A549 (cell line): ENCODE data around the gene RPL28. TPM values are rescaled to one million over a fixed set of nuclear protein-coding genes. Genes with fewer than 3 reads are reported as not detected.

Experiments
- ATAC-seq, 2 experiments: fragments of 200-7000 bp in 1 of 2; fragments of >200 bp in 1 of 2; cut with Nextera tagmentation in 1 of 2; cut with Tn5 transposase in 1 of 2; 3 replicates each; pipeline versions ENCODE4 v1.8.0 to v1.9.1; 2018 to 2020; ENCODE audit warnings: mild to moderate bottlenecking in 1 of 2, moderate library complexity in 1 of 2
- CTCF ChIA-PET: fragments of 300-600 bp; sonication (Branson Sonifier 250); formaldehyde crosslinking; extraction: SDS; loops from one replicate; lab custom pipeline; 2021; ENCODE audit warnings: antibody characterized with exemption, inconsistent platforms; lab: Yijun Ruan, JAX
- POLR2A ChIA-PET: fragments of 350-600 bp; formaldehyde crosslinking; extraction: SDS; loops from one replicate; lab custom pipeline; 2021; ENCODE audit warnings: antibody characterized with exemption, inconsistent platforms; lab: Yijun Ruan, JAX
- DNase-seq, 2 experiments: peaks; one replicate each; pipeline versions ENCODE4 v3.0.0 to v3.0.0-alpha.2; 2011 to 2016; ENCODE audit warnings: low read depth in 1 of 2, low spot score in 1 of 2
- FAIRE-seq: peaks from 2 replicates; lab custom pipeline; 2011; peaks lifted over from hg19 to GRCh38; lab: Jason Lieb, UNC
- H3K27ac ChIP-seq, 2 experiments: fragments of >200 bp; sonication (Bioruptor Twin); formaldehyde crosslinking; 3 replicates each; pipeline ENCODE4 v1.5.1; 2016 to 2017
- H3K4me1 ChIP-seq: fragments of >200 bp; sonication (Bioruptor Twin); formaldehyde crosslinking; 3 replicates; pipeline ENCODE4 v1.6.1; 2016
- H3K4me2 ChIP-seq: fragments of >200 bp; sonication (Bioruptor Twin); formaldehyde crosslinking; 3 replicates; pipeline ENCODE4 v1.6.1; 2016
- H3K4me3 ChIP-seq: fragments of >200 bp; sonication (Bioruptor Twin); formaldehyde crosslinking; 3 replicates; pipeline ENCODE4 v1.5.1; 2016
- H3K9me3 ChIP-seq: fragments of >200 bp; sonication (Bioruptor Twin); formaldehyde crosslinking; 3 replicates; pipeline ENCODE4 v1.6.1; 2016
- BHLHE40 ChIP-seq: IDR thresholded peaks from 2 replicates; pipeline ENCODE4 v1.6.1; 2012; ENCODE audit warnings: low read depth, low read length, inconsistent platforms
- CBX8 ChIP-seq: fragments of 200-600 bp; sonication (generic); IDR thresholded peaks from 2 replicates; pipeline ENCODE4 v1.6.1; 2016
- CHD4 ChIP-seq: fragments of 200-600 bp; sonication (generic); IDR thresholded peaks from 2 replicates; pipeline ENCODE4 v1.6.1; 2016; ENCODE audit warnings: antibody characterized with exemption, mild to moderate bottlenecking, borderline replicate concordance
- E2F6 ChIP-seq: IDR thresholded peaks from 2 replicates; pipeline ENCODE4 v1.6.1; 2012; ENCODE audit warnings: low read depth, borderline replicate concordance
- EHMT2 ChIP-seq: fragments of 200-600 bp; sonication (generic); IDR thresholded peaks from 2 replicates; pipeline ENCODE4 v1.6.1; 2016; ENCODE audit warnings: antibody characterized with exemption, low read depth, mild to moderate bottlenecking, moderate library complexity
- EP300 ChIP-seq, 2 experiments: fragments of >200 bp; sonication (Bioruptor Twin); formaldehyde crosslinking; IDR thresholded peaks; 2 replicates in 1 of 2; 3 replicates in 1 of 2; pipeline ENCODE4 v1.6.1; 2016 to 2017
- FOXS1 ChIP-seq: fragments of 250-450 bp; sonication (Bioruptor Pico); IDR thresholded peaks from 2 replicates; pipeline ENCODE4 v1.5.0; 2020; ENCODE audit warnings: mild to moderate bottlenecking, moderate library complexity
- HDAC2 ChIP-seq: fragments of 200-600 bp; sonication (generic); IDR thresholded peaks from 2 replicates; pipeline ENCODE4 v1.6.1; 2016
- HOXA7 ChIP-seq: fragments of 250-450 bp; sonication (Bioruptor Pico); IDR thresholded peaks from 2 replicates; pipeline ENCODE4 v1.5.0; 2020; ENCODE audit warnings: mild to moderate bottlenecking, moderate library complexity
- JUN ChIP-seq, 2 experiments: fragments of >200 bp; sonication (Bioruptor Twin); formaldehyde crosslinking; IDR thresholded peaks; 2 replicates in 1 of 2; 3 replicates in 1 of 2; pipeline ENCODE4 v1.6.1; 2016 to 2017
- KDM5A ChIP-seq: fragments of 200-600 bp; sonication (generic); IDR thresholded peaks from 2 replicates; pipeline ENCODE4 v1.6.1; 2016; ENCODE audit warnings: antibody characterized with exemption, mild to moderate bottlenecking
- MAFK ChIP-seq: fragments of 450-650 bp; IDR thresholded peaks from 2 replicates; pipeline ENCODE4 v1.6.1; 2014; ENCODE audit not compliant: partially characterized antibody
- MAZ ChIP-seq: fragments of 150-350 bp; IDR thresholded peaks from 2 replicates; pipeline ENCODE4 v1.6.1; 2014; ENCODE audit warnings: antibody characterized with exemption, low read depth, low read length, borderline replicate concordance
- PHF8 ChIP-seq: fragments of 200-600 bp; sonication (generic); IDR thresholded peaks from 2 replicates; pipeline ENCODE4 v1.6.1; 2016; ENCODE audit warnings: low read depth, mild to moderate bottlenecking, antibody characterized with exemption, moderate library complexity, borderline replicate concordance
- POLR2AphosphoS2 ChIP-seq: conservative IDR thresholded peaks from 2 replicates; pipeline ENCODE4 v1.6.1; 2012; ENCODE audit warnings: low read length, improper control_type of control experiment, inconsistent platforms
- RARB ChIP-seq: fragments of 250-450 bp; sonication (Bioruptor Pico); IDR thresholded peaks from 2 replicates; pipeline ENCODE4 v1.8.0; 2021; ENCODE audit warnings: mild to moderate bottlenecking, moderate library complexity
- TFCP2L1 ChIP-seq: fragments of 250-450 bp; sonication (Bioruptor Pico); IDR thresholded peaks from 2 replicates; pipeline ENCODE4 v1.5.0; 2021; ENCODE audit warnings: mild to moderate bottlenecking
- ZC3H11A ChIP-seq: fragments of 450-650 bp; IDR thresholded peaks from 2 replicates; pipeline ENCODE4 v1.6.1; 2014; ENCODE audit warnings: antibody characterized with exemption, mild to moderate bottlenecking
- WGBS: methylation state at CpG from one replicate; pipeline ENCODE4 v1.1.6; 2017; ENCODE audit errors: missing lambda C conversion rate; 5-methylcytosine and 5-hydroxymethylcytosine counted together
- polyA plus RNA-seq, 4 experiments: library from polyadenylated mRNA; depleted of rRNA in 3 of 4; stranded (reverse); fragments of >200 nt; fragmentation: RNase III in 1 of 4; extraction: RNeasy Plus Mini Kit Qiagen cat#74134 plus additional on column Dnase treatment in 1 of 4; gene quantifications; 2 replicates in 3 of 4; 3 replicates in 1 of 4; pipeline ENCODE4 v1.2.3, GENCODE V29; 2011 to 2017
- TF ChIP-seq, protein P1 (sequence below): fragments of 200-600 bp; sonication (generic); IDR thresholded peaks from 2 replicates; pipeline ENCODE4 v1.6.1; 2016; ENCODE audit warnings: antibody characterized with exemption, mild to moderate bottlenecking, moderate library complexity

The RPL28 gene
- polyA plus RNA-seq, 2 of the 4 experiments (the other 2 are of a cell fraction) = 329 to 2,037 TPM

- TF ChIP-seq, protein P1, sequence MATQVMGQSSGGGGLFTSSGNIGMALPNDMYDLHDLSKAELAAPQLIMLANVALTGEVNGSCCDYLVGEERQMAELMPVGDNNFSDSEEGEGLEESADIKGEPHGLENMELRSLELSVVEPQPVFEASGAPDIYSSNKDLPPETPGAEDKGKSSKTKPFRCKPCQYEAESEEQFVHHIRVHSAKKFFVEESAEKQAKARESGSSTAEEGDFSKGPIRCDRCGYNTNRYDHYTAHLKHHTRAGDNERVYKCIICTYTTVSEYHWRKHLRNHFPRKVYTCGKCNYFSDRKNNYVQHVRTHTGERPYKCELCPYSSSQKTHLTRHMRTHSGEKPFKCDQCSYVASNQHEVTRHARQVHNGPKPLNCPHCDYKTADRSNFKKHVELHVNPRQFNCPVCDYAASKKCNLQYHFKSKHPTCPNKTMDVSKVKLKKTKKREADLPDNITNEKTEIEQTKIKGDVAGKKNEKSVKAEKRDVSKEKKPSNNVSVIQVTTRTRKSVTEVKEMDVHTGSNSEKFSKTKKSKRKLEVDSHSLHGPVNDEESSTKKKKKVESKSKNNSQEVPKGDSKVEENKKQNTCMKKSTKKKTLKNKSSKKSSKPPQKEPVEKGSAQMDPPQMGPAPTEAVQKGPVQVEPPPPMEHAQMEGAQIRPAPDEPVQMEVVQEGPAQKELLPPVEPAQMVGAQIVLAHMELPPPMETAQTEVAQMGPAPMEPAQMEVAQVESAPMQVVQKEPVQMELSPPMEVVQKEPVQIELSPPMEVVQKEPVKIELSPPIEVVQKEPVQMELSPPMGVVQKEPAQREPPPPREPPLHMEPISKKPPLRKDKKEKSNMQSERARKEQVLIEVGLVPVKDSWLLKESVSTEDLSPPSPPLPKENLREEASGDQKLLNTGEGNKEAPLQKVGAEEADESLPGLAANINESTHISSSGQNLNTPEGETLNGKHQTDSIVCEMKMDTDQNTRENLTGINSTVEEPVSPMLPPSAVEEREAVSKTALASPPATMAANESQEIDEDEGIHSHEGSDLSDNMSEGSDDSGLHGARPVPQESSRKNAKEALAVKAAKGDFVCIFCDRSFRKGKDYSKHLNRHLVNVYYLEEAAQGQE = peak; percentile 98
- TF ChIP-seq MAFK (no peak), POLR2AphosphoS2 (no peak), EP300 (IDR thresholded peaks at IDR 0.05) (no peak)
Observed at GRCh38 chr19:55437410-55437809, 51.7 kb downstream of the RPL28 start (continued).

DNA sequence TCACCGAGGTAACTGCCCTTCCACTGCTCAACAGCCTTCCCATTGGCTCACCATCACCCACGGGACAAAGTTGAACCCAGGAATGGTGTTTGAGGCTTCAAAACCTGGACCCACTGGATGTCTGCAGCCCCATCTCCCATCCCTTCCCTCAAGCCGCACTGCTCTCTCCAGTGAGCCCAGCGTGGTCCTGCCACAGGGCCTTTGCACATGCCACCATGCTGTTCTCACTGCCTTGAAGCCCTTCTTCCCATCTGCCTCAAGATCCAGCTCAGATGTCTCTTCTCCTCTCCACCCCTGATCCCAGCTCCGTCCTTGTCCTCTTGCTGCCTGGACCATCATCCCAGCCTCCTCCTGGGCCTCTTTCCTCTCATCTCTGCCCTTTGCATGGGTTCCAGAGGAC is 53.3 kb downstream of the RPL28 start:
- WGBS = 16% methylated on average over 5 of the region's 5 CpGs
- TF ChIP-seq BHLHE40 (no peak), ZC3H11A (no peak), CHD4 (no peak), E2F6 (no peak), FOXS1 (CRISPR knock-in tag) (no peak), HOXA7 (CRISPR knock-in tag) (no peak), JUN (IDR thresholded peaks at IDR 0.05) (no peak), KDM5A (no peak), MAZ (no peak), CBX8 (no peak), EHMT2 (no peak), HDAC2 (no peak), PHF8 (no peak), TFCP2L1 (no peak), RARB (CRISPR knock-in tag) (no peak)
- TF ChIP-seq, protein P1 = no peak
- ChIA-PET POLR2A (no interaction called here), CTCF (interaction anchor here (0.6 to 1.9 kb wide), 5 partner anchors 11 to 327 kb away, joined by 3 to 9 read pairs (median 3); no protein-coding TSS in a partner anchor)
- ATAC-seq (no peak), DNase-seq (no peak), FAIRE-seq (no peak)
- H3K27ac ChIP-seq = no peak overlapping the region
- H3K4me1 ChIP-seq = peaks cover 21% of the 10 kb centered on the region
- H3K4me2 ChIP-seq = no peak overlapping the region
- no peak overlapping the region for H3K4me3 ChIP-seq
- no peaks in the 10 kb centered on the region for H3K9me3 ChIP-seq
